GM21786 (cell line): ENCODE measurements around the gene LCLAT1.

Experiments
- ATAC-seq: cut with Tn5 transposase; IDR thresholded peaks from one replicate; pipeline ENCODE4 v1.9.1; 2021; ENCODE audit not compliant: unreplicated experiment

The LCLAT1 gene

GRCh38 chr2:30689496-30690125 is 242.6 kb downstream of the LCLAT1 start:
- no peak for ATAC-seq

DNA sequence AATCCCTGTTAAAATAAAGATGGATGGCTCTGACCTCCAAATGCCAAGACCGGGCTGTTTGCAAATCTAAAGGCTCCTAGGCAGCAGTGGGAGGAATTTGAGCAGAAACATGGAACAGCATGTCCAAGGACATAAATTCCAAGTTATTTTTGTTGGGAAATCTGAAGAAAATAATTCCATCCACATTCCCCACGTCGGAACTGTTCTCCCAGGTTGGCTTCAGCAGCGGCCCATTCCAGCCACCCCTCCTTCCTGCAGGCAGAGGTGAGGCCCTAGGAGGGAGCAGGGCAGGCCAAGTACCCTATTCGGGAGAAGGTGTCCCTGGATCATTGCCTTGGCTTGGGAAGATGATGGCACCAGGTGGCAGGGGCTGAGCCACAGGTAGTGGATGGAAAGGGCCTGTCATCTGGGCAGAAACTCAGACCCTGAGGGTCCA is 243.1 kb downstream of the LCLAT1 start:
- no peak for ATAC-seq

- no peak for ATAC-seq
Measured at GRCh38 chr2:30691091-30691947, 244.3 kb downstream of the LCLAT1 start.

DNA sequence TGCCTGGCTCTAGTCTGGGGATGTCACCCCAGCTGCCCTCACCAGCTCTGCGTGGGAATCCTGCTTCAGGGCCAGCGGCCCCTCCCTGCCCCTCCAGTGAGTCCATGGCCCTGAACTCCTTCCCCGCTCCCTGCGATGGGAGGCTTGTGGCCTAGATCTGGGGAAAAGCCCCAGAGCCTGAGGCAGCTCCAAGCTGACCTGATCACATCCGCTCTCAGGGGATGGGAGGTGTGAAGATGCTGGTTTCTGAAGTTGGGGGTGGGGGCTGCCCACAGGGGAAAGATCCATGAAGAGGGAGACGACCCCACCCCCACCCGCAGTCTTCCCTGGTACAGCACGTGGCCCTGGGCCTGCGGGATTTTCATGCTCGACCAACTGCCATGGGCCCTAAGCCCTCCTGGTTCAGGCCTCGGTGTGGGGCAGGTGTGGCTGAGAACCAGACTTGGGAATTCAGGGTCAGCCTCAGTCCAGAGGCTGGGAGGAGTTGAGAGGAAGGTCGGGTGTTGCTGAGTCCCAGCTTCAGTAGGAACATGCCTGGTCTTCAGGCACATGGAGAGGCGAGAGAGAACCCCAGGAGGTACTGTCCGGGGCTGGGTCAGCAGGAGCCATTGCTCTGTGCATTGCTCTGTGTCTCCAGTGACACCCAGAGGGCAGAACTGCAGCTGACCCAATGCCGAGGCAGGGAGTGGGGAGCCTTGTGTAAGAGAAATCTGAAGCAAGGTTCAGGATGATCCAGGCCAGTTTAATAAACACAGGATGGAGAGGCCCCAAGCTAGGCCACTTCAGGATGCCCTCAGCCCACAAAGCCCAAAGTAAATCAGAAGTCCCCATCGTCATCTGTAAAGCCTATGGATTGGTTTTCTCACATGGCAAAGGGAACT is 245.1 kb downstream of the LCLAT1 start:
- ATAC-seq: no peak

GRCh38 chr2:30692829-30693275 is 245.8 kb downstream of the LCLAT1 start:
- no peak for ATAC-seq
